K562 treated with DMSO at 1 percent for 12 hours (cell line): ENCODE measurements around the gene KLHDC7A. TPM values are rescaled to one million over a fixed set of nuclear protein-coding genes. Genes with fewer than 3 reads are reported as not detected.

Source experiments
- total RNA-seq: library from RNA; unstranded; fragments of 300-600 nt; gene quantifications from 2 replicates; pipeline ENCODE4 v1.2.3, GENCODE V29; 2022; ENCODE audit not compliant: insufficient read depth

The KLHDC7A gene
- total RNA-seq: 0.11 TPM in 1 of 2 replicates, not detected in the other

DNA sequence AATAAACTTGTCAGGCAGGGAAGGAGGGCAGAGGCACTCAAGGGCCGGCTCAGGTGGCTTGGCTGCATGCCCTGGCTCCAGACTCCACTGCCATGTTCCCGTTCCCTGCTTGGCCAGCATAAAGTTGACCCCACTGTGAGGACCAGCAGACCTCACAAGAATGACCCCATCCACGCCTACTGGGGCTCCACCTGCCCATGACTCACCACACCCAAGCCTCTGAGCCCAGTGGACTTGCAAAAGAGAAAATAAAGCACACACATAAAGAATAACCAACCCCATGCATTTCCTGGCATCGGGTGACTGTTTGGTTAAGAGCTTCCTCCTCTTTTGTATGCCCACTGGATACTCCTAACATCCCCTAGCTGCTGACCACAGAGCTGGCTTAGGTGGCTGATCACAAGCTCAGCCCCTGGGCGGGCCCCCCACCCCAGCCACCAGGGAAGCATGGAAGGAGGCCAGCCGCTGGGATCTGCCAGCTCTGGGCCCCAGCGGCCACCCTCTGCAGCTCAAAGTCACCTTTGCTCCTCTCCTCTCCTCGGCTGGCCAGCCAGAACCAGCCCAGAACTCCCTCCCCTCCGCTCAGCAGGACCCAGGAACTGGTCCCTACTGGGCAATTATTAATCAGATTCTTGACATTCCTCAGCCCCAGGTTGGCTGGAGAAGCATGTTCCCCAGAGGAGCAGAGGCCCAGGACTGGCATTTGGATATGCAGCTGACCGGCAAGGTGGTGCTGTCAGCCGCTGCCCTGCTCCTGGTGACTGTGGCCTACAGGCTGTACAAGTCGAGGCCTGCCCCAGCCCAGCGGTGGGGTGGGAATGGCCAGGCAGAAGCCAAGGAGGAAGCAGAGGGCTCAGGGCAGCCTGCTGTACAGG lies at the start of gene KLHDC7A:
Gene KLHDC7A (plus strand): TSS at position 616 of the 875 bp plus-strand sequence. CDS start 52 bp downstream, at position 668.

Other genes with a start within 250 kb of the KLHDC7A start
- not detected in 2 replicates for gene PAX7, start 149.9 kb downstream of the KLHDC7A start, total RNA-seq